Liver (tissue), 9 donors: ENCODE data around the gene LDLRAD3. TPM values are rescaled to one million over a fixed set of nuclear protein-coding genes. Genes with fewer than 3 reads are reported as not detected.

Experiments
- DNase-seq: peaks from one replicate; pipeline ENCODE4 v3.0.0-alpha.2; 2017; ENCODE audit warnings: low spot score
- H3K27ac ChIP-seq, 2 donors: one replicate each; pipeline ENCODE4 v1.7.0; 2013; ENCODE audit warnings: inconsistent platforms in 2 of 2, low read length in 2 of 2, control low read depth in 1 of 2, low read depth in 1 of 2, mild to moderate bottlenecking in 1 of 2
- H3K27me3 ChIP-seq, 4 donors: one replicate each; pipeline versions ENCODE4 v1.6.1 to v1.7.0; 2013; ENCODE audit warnings: low read length in 3 of 4, inconsistent platforms in 1 of 4, mild to moderate bottlenecking in 1 of 4, moderate library complexity in 1 of 4; ENCODE audit not compliant: control insufficient read depth in 4 of 4, insufficient read depth in 4 of 4
- H3K36me3 ChIP-seq, 4 donors: one replicate each; pipeline versions ENCODE4 v1.6.1 to v1.7.0; 2013; ENCODE audit warnings: low read length in 3 of 4, mild to moderate bottlenecking in 3 of 4, low read depth in 1 of 4, moderate library complexity in 1 of 4; ENCODE audit not compliant: control insufficient read depth in 4 of 4, insufficient read depth in 3 of 4
- H3K4me1 ChIP-seq, 4 donors: one replicate each; pipeline versions ENCODE4 v1.6.1 to v1.7.0; 2013; ENCODE audit warnings: low read length in 3 of 4, mild to moderate bottlenecking in 3 of 4, moderate library complexity in 1 of 4; ENCODE audit not compliant: control insufficient read depth in 4 of 4, insufficient read depth in 4 of 4
- H3K4me3 ChIP-seq, 3 donors: one replicate each; pipeline versions ENCODE4 v1.6.1 to v1.7.0; 2013; ENCODE audit warnings: low read length in 3 of 3, control low read depth in 1 of 3, low read depth in 1 of 3, mild to moderate bottlenecking in 1 of 3
- H3K9ac ChIP-seq, 2 donors: one replicate each; pipeline ENCODE4 v1.7.0; 2013; ENCODE audit warnings: low read length in 2 of 2, mild to moderate bottlenecking in 2 of 2, moderate library complexity in 2 of 2, control low read depth in 1 of 2, low read depth in 1 of 2
- H3K9me3 ChIP-seq, 4 donors: one replicate each; pipeline versions ENCODE4 v1.6.1 to v1.7.0; 2013; ENCODE audit warnings: low read length in 3 of 4; ENCODE audit not compliant: control insufficient read depth in 4 of 4
- EGR1 ChIP-seq, 2 donors: IDR thresholded peaks; 2 replicates each; pipeline ENCODE4 v1.6.1; 2016 to 2018; ENCODE audit warnings: antibody characterized with exemption in 2 of 2, low read depth in 2 of 2
- FOXA2 ChIP-seq: IDR thresholded peaks from 2 replicates; pipeline ENCODE4 v1.6.1; 2016; ENCODE audit warnings: antibody characterized with exemption
- GABPA ChIP-seq, 2 donors: IDR thresholded peaks in 1 of 2; conservative IDR thresholded peaks in 1 of 2; 2 replicates each; pipeline ENCODE4 v1.6.1; 2016; ENCODE audit warnings: antibody characterized with exemption in 2 of 2, mild to moderate bottlenecking in 1 of 2, moderate library complexity in 1 of 2
- HNF4G ChIP-seq: IDR thresholded peaks from 2 replicates; pipeline ENCODE4 v1.6.1; 2016; ENCODE audit warnings: antibody characterized with exemption
- JUND ChIP-seq, 2 donors: IDR thresholded peaks; 2 replicates each; pipeline ENCODE4 v1.6.1; 2016; ENCODE audit warnings: antibody characterized with exemption in 2 of 2
- NR2F2 ChIP-seq: IDR thresholded peaks from 2 replicates; pipeline ENCODE4 v1.6.1; 2016; ENCODE audit warnings: antibody characterized with exemption
- RAD21 ChIP-seq, 2 donors: IDR thresholded peaks; 2 replicates each; pipeline ENCODE4 v1.6.1; 2016; ENCODE audit warnings: antibody characterized with exemption in 2 of 2, mild to moderate bottlenecking in 2 of 2
- RXRA ChIP-seq, 2 donors: IDR thresholded peaks; 2 replicates each; pipeline ENCODE4 v1.6.1; 2017 to 2018; ENCODE audit warnings: antibody characterized with exemption in 2 of 2, mild to moderate bottlenecking in 1 of 2
- SP1 ChIP-seq: IDR thresholded peaks from 2 replicates; pipeline ENCODE4 v1.6.1; 2018; ENCODE audit warnings: antibody characterized with exemption, mild to moderate bottlenecking
- YY1 ChIP-seq: IDR thresholded peaks from 2 replicates; pipeline ENCODE4 v1.6.1; 2016; ENCODE audit warnings: antibody characterized with exemption, mild to moderate bottlenecking
- WGBS: extraction: QIAGEN DNeasy Blood & Tissue Kit; methylation state at CpG from one replicate; pipeline ENCODE4 v1.1.7; 2013; 5-methylcytosine and 5-hydroxymethylcytosine counted together
- polyA plus RNA-seq, 2 donors: library from polyadenylated mRNA; stranded (reverse) in 1 of 2; unstranded in 1 of 2; fragments of 200-250 nt in 1 of 2; fragments of >200 nt in 1 of 2; fragmentation: Nextera tagmentation in 1 of 2; extraction: Ambion mirVana in 1 of 2; gene quantifications; one replicate each; pipeline versions ENCODE4 v1.2.1 to v1.2.3, GENCODE V29; 2013 to 2015
- total RNA-seq, 2 donors: library from RNA; depleted of rRNA; stranded (reverse); fragments of >200 nt; gene quantifications; one replicate each; pipeline ENCODE4 v1.2.3, GENCODE V29; 2014
- TF ChIP-seq, protein P1 (sequence below): IDR thresholded peaks from 2 replicates; pipeline ENCODE4 v1.6.1; 2016; ENCODE audit warnings: antibody characterized with exemption, mild to moderate bottlenecking
- TF ChIP-seq, protein P2 (sequence below): IDR thresholded peaks from 2 replicates; pipeline ENCODE4 v1.6.1; 2016; ENCODE audit warnings: antibody characterized with exemption
- TF ChIP-seq, protein P3 (sequence below): fragments of 150-350 bp; IDR thresholded peaks from 2 replicates; pipeline ENCODE4 v1.5.1; 2017; ENCODE audit warnings: improper control_type of control experiment, low read depth, low read length; ENCODE audit not compliant: missing input control
- TF ChIP-seq, protein P4 (sequence below): IDR thresholded peaks from 2 replicates; pipeline ENCODE4 v1.6.1; 2016; ENCODE audit warnings: antibody characterized with exemption
- donor health status: healthy.
- donor health status: healthy.
- donor health status: healthy.
- donor health status: healthy.
- donor health status: healthy.

LDLRAD3 gene
- total and polyA plus RNA-seq, 4 donors: 0.75 to 1.3 (median 0.93) TPM

DNA sequence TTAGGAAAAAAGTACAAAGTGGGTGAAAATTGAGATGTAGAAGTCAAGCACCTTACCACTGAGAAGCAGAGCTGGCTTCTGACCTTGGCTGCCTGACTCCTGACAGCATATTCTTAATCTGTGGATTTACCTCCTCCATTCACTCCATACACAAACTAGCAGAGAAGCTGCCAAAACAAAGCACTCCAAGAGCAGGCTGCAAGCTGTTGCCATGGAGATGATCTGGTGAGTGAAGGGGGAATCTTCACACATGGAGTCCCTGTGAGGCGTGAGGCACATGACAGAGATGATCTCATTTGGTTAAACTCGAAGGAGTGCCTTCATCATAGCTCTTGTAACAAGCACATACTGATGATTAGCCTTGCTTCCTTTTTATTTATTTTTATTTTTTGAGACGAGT is 329.2 kb downstream of the LDLRAD3 start:
- TF ChIP-seq, protein P1, sequence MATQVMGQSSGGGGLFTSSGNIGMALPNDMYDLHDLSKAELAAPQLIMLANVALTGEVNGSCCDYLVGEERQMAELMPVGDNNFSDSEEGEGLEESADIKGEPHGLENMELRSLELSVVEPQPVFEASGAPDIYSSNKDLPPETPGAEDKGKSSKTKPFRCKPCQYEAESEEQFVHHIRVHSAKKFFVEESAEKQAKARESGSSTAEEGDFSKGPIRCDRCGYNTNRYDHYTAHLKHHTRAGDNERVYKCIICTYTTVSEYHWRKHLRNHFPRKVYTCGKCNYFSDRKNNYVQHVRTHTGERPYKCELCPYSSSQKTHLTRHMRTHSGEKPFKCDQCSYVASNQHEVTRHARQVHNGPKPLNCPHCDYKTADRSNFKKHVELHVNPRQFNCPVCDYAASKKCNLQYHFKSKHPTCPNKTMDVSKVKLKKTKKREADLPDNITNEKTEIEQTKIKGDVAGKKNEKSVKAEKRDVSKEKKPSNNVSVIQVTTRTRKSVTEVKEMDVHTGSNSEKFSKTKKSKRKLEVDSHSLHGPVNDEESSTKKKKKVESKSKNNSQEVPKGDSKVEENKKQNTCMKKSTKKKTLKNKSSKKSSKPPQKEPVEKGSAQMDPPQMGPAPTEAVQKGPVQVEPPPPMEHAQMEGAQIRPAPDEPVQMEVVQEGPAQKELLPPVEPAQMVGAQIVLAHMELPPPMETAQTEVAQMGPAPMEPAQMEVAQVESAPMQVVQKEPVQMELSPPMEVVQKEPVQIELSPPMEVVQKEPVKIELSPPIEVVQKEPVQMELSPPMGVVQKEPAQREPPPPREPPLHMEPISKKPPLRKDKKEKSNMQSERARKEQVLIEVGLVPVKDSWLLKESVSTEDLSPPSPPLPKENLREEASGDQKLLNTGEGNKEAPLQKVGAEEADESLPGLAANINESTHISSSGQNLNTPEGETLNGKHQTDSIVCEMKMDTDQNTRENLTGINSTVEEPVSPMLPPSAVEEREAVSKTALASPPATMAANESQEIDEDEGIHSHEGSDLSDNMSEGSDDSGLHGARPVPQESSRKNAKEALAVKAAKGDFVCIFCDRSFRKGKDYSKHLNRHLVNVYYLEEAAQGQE: no peak
- TF ChIP-seq GABPA (IDR thresholded peaks at IDR 0.05 in 1 of 2, conservative IDR thresholded peaks at IDR 0.05 in 1 of 2) (no peak), EGR1 (IDR thresholded peaks at IDR 0.05; ENCODE audit: low read depth in 2 of 2) (no peak), FOXA2 (no peak), JUND (IDR thresholded peaks at IDR 0.05) (no peak), RXRA (IDR thresholded peaks at IDR 0.05) (no peak), SP1 (no peak), NR2F2 (no peak), YY1 (no peak), HNF4G (no peak)
- TF ChIP-seq, protein P2, sequence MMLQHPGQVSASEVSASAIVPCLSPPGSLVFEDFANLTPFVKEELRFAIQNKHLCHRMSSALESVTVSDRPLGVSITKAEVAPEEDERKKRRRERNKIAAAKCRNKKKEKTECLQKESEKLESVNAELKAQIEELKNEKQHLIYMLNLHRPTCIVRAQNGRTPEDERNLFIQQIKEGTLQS: no peak
- TF ChIP-seq, protein P3, sequence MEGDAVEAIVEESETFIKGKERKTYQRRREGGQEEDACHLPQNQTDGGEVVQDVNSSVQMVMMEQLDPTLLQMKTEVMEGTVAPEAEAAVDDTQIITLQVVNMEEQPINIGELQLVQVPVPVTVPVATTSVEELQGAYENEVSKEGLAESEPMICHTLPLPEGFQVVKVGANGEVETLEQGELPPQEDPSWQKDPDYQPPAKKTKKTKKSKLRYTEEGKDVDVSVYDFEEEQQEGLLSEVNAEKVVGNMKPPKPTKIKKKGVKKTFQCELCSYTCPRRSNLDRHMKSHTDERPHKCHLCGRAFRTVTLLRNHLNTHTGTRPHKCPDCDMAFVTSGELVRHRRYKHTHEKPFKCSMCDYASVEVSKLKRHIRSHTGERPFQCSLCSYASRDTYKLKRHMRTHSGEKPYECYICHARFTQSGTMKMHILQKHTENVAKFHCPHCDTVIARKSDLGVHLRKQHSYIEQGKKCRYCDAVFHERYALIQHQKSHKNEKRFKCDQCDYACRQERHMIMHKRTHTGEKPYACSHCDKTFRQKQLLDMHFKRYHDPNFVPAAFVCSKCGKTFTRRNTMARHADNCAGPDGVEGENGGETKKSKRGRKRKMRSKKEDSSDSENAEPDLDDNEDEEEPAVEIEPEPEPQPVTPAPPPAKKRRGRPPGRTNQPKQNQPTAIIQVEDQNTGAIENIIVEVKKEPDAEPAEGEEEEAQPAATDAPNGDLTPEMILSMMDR: no peak
- TF ChIP-seq, protein P4, sequence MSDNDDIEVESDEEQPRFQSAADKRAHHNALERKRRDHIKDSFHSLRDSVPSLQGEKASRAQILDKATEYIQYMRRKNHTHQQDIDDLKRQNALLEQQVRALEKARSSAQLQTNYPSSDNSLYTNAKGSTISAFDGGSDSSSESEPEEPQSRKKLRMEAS: no peak
- 93% methylated on average over 3 of the region's 3 CpGs for WGBS
- Histone ChIP-seq H3K4me1 (peaks cover 0 to 6% (median 3%) of the 10 kb centered on the region in 4 donors), H3K9ac (no peak overlapping the region), H3K36me3 (peaks cover 6 to 48% (median 33%) of the 10 kb centered on the region in 4 donors), H3K9me3 (no peaks in the 10 kb centered on the region), H3K27me3 (no peaks in the 10 kb centered on the region), H3K27ac (no peak overlapping the region), H3K4me3 (no peak overlapping the region)
- no peak for DNase-seq

DNA sequence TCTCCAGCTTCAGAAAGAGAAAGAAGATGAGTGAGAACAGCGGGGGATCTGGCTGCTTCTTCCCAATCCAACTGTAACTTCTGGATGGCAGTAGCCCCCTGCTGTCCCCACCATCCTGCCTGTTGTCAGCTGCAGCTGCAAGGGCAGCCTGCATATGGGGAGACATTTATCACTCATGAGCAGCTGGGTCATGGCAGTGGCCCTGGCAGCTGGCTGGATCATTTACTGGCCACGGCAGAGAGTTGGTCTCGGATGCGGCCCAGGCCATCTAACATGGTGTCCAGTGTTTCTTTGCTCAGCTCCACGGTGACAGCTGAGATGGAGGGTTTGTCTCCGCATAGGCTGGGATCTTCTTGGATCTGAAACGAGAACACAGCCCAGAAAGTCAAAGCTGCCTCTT is 330.6 kb downstream of the LDLRAD3 start:
- Histone ChIP-seq H3K27me3 (no peaks in the 10 kb centered on the region), H3K4me3 (no peak overlapping the region), H3K36me3 (peaks cover 6 to 50% (median 38%) of the 10 kb centered on the region in 4 donors), H3K9ac (no peak overlapping the region), H3K27ac (no peak overlapping the region), H3K9me3 (no peaks in the 10 kb centered on the region), H3K4me1 (no peaks in the 10 kb centered on the region)
- DNase-seq: no peak
- TF ChIP-seq FOXA2 (no peak), NR2F2 (no peak), RAD21 (IDR thresholded peaks at IDR 0.05) (no peak), YY1 (no peak)
- 97% methylated on average over 7 of the region's 7 CpGs for WGBS
